ENCODE results near the gene IKZF2. TPM values are rescaled to one million over a fixed set of nuclear protein-coding genes. Genes with fewer than 3 reads are reported as not detected.

The IKZF2 gene
- total RNA-seq, 1 experiment from 2014 or later: 26.1 TPM

- no peaks in the 10 kb centered on the region for H3K27me3 Mint-ChIP-seq (ENCODE audit: unreplicated experiment)
- no peaks in the 10 kb centered on the region for H3K4me1 Mint-ChIP-seq (ENCODE audit: low read depth, unreplicated experiment)
- CTCF ChIA-PET: no interaction called here
- no peak overlapping the region for H3K27ac Mint-ChIP-seq (ENCODE audit: unreplicated experiment)
- no peak for TF ChIP-seq CTCF (IDR thresholded peaks at IDR 0.05; ENCODE audit: unreplicated experiment)
- H3K9me3 Mint-ChIP-seq (ENCODE audit: low read depth, unreplicated experiment): no peaks in the 10 kb centered on the region
- no peak for DNase-seq
- no peak overlapping the region for H3K4me3 Mint-ChIP-seq (ENCODE audit: low read depth, unreplicated experiment)
- H3K36me3 Mint-ChIP-seq (ENCODE audit: insufficient read depth, unreplicated experiment): no peaks in the 10 kb centered on the region
- intact Hi-C loops (cut with micrococcal nuclease; ENCODE audit: unreplicated experiment): no loop called here
- no TSS peak for BruUV-seq (replicated peaks)
Measured at GRCh38 chr2:213016166-213016983, 135.0 kb downstream of the IKZF2 start.

DNA sequence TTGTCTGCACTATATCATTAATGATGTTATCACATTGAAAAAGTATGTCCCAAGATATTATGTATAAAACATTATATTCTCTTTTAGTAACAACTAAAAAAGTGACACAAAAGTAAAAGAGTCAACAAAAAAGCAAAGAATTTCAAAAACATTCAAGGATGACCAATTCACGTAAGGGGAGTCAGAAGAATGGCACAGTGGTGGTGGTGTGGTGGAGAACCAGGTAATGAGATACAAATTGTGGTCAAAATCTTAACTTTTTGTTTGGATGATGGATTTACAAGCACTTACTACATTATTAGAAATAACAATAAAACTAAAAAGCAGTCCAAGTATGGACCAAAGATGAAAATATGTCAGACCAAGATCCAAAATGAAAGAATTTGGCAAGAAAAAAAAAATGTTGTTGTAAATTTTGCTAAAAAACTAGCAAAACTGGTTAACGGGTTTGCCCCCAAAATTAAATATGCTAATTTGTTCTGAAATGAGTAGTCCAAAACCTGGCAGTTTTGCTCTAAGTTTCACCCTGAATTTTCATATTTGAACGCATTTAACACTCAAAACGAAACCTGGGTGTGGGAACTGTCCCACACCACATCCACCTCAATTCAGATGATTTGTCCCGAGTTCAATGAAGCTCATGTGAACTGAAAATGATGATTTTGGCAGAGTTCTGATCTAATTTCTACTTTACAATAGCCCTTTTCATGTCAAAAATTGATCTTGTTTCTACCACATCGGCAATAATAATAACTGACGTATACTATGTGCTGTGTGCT, 135.8 kb downstream of the IKZF2 start:
- TF ChIP-seq CTCF (IDR thresholded peaks at IDR 0.05; ENCODE audit: unreplicated experiment): no peak
- Mint-ChIP-seq H3K4me3 (ENCODE audit: low read depth, unreplicated experiment) (no peak overlapping the region), H3K4me1 (ENCODE audit: low read depth, unreplicated experiment) (no peaks in the 10 kb centered on the region), H3K27ac (ENCODE audit: unreplicated experiment) (no peak overlapping the region), H3K36me3 (ENCODE audit: insufficient read depth, unreplicated experiment) (no peaks in the 10 kb centered on the region), H3K9me3 (ENCODE audit: low read depth, unreplicated experiment) (no peaks in the 10 kb centered on the region), H3K27me3 (ENCODE audit: unreplicated experiment) (no peaks in the 10 kb centered on the region)
- no TSS peak for BruUV-seq (replicated peaks)
- CTCF ChIA-PET: no interaction called here
- intact Hi-C loops (cut with micrococcal nuclease; ENCODE audit: unreplicated experiment): no loop called here
- no peak for DNase-seq

DNA sequence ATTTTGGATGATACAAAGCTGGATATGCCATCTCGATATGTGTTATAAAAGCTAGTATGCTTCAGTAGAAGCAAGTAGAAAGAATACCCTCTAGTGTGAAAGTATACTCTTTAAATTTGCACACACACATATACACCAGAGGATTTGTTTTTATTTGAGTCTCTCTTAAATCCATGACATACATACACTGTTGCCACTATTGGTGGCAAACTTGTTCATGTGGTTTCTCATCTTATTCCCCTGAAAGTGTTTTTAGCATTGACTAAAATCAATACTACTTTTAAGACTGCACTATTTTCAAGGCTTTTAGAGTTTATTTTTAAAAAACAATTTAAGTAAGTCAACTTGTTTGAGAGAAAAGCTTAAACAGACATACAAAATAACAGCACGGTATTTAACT, 137.4 kb downstream of the IKZF2 start:
- BruUV-seq (replicated peaks): no TSS peak
- intact Hi-C loops (cut with micrococcal nuclease; ENCODE audit: unreplicated experiment): no loop called here
- Mint-ChIP-seq H3K9me3 (ENCODE audit: low read depth, unreplicated experiment) (no peaks in the 10 kb centered on the region), H3K27me3 (ENCODE audit: unreplicated experiment) (no peaks in the 10 kb centered on the region), H3K4me1 (ENCODE audit: low read depth, unreplicated experiment) (peaks cover 9% of the 10 kb centered on the region), H3K36me3 (ENCODE audit: insufficient read depth, unreplicated experiment) (no peaks in the 10 kb centered on the region), H3K27ac (ENCODE audit: unreplicated experiment) (no peak overlapping the region), H3K4me3 (ENCODE audit: low read depth, unreplicated experiment) (no peak overlapping the region)
- CTCF ChIA-PET: no interaction called here
- no peak for TF ChIP-seq CTCF (IDR thresholded peaks at IDR 0.05; ENCODE audit: unreplicated experiment)
- no peak for DNase-seq

DNA sequence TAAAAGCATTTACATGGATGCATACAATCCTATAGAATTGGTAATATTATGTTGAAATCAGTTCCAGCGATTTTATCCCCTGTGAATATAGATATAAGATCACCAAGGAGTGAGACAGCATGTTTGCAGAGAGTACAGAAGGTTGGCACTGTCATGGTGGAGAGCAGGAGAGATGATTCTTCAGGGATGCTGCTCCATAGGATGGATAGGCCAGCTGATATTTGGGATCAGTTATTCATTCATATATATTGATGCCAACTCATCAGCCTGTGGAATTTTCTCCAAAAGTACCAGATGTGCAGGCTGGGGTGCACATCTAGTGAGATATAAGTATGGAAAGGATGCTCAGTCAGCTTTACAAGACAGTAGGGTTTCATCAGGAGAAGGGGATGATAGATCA, 139.9 kb downstream of the IKZF2 start:
- peaks cover 9% of the 10 kb centered on the region for H3K4me1 Mint-ChIP-seq (ENCODE audit: low read depth, unreplicated experiment)
- no peak overlapping the region for H3K27ac Mint-ChIP-seq (ENCODE audit: unreplicated experiment)
- no peaks in the 10 kb centered on the region for H3K27me3 Mint-ChIP-seq (ENCODE audit: unreplicated experiment)
- CTCF ChIA-PET: no interaction called here
- H3K4me3 Mint-ChIP-seq (ENCODE audit: low read depth, unreplicated experiment): no peak overlapping the region
- intact Hi-C loops (cut with micrococcal nuclease; ENCODE audit: unreplicated experiment): no loop called here
- no TSS peak for BruUV-seq (replicated peaks)
- H3K9me3 Mint-ChIP-seq (ENCODE audit: low read depth, unreplicated experiment): no peaks in the 10 kb centered on the region
- no peak for DNase-seq
- no peak for TF ChIP-seq CTCF (IDR thresholded peaks at IDR 0.05; ENCODE audit: unreplicated experiment)
- no peaks in the 10 kb centered on the region for H3K36me3 Mint-ChIP-seq (ENCODE audit: insufficient read depth, unreplicated experiment)

All from Calu3 (cell line).